Left hindlimb (tissue), 1 donor: ENCODE data around the gene MLF2.
"Not testable (repeated sequence)": the region's sequence is repeated elsewhere in the genome, so short reads cannot be mapped to it uniquely, and the experiment has no call there.

Experiments
- DNase-seq: peaks from one replicate; pipeline ENCODE4 v3.0.0-alpha.2; 2018

Gene MLF2

DNA sequence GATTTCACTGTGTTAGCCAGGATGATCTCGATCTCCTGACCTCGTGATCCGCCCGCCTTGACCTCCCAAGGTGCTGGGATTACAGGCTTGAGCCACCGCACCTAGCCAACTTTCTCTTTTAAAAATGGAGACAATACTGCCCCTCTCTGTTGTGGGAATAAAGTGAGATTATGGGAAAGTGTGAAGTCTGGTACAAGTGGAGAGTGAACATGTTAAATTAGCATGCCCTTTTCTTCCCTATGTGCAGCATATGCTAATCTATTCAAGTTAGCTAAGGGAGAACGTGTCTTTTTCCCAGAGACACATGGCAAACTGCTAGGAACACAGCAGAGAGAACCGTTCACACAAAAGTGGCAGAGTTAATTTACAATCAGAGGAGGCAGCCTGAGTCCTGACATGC lies 27.6 kb downstream of the MLF2 start:
- DNase-seq, result no peak

DNA sequence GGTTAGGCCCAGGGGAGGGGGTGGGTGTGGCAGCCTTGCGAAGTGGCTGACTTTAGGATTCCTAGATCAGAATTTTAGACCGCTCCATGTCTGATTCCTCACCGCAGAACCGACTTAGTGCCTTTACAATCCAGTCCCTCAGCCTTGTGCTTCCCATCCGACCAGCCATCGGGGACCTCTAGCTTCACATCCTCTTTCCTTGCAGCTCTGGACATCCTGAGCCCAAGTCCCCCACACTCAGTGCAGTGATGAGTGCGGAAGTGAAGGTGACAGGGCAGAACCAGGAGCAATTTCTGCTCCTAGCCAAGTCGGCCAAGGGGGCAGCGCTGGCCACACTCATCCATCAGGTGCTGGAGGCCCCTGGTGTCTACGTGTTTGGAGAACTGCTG lies 28.5 kb downstream of the MLF2 start:
- no peak for DNase-seq

DNA sequence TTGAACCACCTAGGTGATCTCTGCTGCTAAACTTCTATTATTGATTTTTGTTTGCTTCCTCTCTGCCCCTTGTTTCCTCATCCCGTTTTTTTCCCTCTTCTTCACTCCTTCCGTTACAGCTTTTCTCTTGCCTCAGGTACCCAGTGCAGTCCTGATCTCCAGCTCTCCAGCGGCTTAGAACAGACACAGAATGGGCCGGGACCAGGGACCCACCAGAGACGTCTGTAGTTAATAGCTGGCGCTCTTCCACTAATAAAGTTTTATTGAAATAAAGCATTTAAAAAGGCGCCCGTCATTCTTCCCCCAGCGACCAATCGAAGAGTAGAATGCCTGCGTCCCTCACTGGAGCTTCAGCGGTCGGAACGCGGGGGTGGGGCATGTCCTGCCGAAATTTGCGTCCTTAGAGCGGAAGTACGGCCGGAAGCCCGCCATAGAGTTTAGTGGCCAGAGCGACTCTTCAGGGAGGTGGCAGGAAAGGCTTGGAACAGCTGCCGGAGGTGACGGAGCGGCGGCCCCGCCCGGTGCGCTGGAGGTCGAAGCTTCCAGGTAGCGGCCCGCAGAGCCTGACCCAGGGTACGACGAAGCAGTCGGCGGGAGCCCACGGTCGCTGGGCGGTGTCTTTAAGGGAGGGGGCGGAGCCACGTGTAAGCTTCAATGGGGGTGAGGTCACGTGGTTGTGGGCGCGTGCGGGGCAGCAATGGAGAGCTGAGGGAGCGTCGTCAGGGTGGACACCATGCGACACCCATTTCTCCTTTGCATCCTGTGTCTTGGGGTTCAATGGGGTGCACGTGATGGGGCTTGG lies 29.1 kb downstream of the MLF2 start, which contains the start of gene COPS7A:
Gene COPS7A, plus strand, starts transcription at position 440 of the 802 bp plus-strand sequence. CDS start 611 bp downstream, outside the sequence.
- DNase-seq, result peak; percentile 98

DNA sequence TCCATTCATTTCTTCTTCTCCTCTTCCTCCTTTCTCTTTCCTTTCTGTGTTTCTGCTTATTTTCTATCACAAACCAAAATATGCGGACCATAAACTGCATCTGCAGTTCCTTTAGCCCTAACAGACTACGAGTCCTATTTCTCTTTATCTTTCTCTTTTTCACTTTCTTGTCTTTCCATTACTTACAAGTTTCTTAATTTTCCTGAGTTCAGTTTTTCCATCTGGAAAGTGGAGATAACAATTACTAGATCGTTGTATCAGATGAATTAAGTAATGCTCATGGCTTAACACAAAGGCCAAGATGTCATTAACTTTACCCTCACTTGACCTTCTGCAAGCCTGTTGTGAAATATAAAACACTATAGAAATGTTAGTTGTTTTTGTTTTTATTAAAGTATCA lies 30.1 kb downstream of the MLF2 start:
- DNase-seq, result no peak

DNA sequence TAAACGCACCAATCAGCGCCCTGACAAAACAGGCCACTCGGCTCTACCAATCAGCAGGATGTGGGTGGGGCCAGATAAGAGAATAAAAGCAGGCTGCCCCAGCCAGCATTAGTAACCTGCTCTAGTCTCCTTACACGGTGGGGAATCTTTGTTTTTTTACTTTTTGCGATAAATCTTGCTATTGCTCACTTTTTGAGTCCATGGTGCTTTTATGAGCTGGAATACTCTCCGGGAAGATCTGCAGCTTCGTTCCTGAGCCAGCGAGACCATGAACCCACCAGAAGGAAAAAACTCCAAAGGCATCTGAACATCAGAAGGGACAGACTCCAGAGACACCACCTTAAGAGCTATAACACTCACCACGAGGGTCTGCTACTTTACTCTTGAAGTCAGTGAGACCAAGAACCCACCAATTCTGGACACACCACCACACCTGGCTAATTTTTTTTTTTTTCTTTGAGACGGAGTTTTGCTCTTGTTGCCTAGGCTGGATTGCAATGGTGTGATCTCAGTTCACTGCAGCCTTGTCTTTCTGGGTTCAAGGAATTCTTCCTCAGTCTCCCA lies 36.0 kb downstream of the MLF2 start:
- no peak for DNase-seq

DNA sequence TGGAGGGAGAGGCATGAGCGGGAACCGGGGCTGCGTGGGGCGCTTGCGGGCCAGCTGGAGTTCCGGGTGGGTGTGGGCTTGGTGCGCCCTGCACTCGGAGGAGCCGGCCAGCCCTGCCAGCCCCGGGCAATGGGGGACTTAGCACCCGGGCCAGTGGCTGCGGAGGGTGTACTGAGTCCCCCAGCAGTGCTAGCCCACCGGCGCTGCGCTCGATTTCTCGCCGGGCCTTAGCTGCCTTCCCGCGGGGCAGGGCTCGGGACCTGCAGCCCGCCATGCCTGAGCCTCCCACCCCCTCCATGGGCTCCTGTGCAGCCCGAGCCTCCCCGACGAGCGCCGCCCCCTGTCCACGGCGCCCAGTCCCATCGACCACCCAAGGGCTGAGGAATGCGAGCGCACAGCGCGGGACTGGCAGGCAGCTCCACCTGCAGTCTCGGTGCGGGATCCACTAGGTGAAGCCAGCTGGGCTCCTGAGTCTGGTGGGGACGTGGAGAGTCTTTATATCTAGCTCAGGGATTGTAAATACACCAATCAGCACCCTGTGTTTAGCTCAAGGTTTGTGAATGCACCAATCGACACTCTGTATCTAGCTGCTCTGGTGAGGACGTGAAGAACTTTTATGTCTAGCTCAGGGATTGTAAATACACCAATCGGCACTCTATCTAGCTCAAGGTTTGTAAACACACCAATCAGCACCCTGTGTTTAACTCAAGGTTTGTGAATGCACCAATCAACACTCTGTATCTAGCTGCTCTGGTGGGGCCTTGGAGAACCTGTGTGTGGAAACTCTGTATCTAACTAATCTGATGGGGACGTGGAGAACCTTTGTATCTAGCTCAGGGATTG lies 36.7 kb downstream of the MLF2 start:
- not testable (repeated sequence) for DNase-seq

DNA sequence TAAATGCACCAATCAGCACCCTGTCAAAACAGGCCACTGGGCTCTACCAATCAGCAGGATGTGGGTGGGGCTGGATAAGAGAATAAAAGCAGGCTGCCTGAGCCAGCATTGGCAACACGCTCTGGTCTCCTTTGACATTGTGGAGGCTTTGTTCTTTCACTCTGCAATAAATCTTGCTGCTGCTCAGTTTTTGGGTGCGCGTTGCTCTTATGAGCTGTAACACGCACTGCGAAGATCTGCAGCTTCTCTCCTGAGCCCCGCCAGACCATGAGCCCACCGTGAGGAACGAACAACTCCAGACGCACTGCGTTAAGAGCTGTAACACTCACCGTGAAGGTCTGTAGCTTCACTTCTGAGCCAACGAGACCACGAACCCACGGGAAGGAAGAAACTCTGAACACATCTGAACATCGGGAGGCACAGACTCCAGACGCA lies 44.0 kb downstream of the MLF2 start:
- no peak for DNase-seq

DNA sequence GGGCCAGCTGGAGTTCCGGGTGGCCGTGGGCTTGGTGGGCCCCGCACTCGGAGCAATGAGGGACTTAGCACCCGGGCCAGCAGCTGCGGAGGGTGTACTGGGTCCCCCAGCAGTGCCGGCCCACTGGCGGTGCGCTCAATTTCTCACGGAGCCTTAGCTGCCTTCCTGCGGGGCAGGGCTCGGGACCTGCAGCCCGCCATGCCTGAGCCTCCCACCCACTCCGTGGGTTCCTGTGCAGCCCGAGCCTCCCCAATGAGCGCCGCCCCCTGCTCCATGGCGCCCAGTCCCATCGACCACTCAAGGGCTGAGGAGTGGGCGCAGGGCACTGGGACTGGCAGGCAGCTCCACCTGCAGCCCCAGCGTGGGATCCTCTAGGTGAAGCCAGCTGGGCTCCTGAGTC lies 44.6 kb downstream of the MLF2 start:
- not testable (repeated sequence) for DNase-seq

DNA sequence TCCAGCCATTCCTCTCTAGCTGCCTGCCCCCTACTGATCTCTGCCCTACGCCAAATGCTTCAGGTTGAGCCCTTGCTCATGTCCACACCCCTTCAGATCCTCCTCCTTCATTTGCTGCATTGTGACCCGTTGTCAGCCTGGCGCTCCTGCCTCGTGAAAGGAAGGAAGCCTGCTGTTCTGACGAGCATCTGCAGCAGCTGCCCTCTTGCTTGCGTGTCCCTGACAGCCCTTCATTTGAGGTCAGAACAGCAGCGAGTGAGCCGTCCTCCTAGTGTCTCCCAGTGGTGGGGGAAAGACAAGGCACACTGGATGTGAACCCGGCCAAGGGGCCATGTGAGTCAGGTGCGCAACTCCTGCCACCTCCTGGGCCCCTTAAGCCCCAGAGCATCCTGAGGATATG lies 49.3 kb downstream of the MLF2 start:
- no peak for DNase-seq

DNA sequence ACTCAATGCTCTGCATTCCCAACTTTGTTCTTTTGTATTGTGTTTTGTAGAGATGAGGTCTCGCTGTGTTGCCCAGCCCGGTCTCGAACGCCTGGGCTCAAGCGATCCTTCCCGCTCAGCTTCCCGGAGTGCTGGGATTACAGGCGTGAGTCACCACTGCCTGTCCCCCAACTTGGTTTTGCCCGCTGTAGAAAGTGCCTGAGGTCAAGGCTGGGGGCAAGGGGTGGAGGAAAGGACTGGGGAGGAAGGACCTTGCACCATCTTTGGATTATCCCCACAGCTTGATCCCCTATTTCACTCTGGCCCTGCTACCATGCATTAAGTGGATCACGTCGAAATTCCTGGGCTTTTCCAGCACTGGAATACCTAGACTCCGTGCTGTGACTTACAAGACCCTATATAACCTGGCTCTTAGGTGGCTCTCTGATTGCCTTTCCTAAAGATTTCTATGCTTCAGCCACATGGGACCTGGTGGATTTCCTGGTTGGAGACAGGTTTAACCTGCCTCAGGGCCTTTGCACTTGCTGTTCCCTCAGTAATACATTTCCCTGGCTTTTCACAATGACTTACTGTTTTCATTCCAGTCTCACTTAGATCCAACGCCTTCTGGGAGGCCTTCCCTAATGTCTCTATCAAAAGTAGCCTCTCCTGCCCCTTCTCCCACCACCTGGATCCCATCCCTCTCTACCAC lies 51.7 kb downstream of the MLF2 start:
- no peak for DNase-seq

DNA sequence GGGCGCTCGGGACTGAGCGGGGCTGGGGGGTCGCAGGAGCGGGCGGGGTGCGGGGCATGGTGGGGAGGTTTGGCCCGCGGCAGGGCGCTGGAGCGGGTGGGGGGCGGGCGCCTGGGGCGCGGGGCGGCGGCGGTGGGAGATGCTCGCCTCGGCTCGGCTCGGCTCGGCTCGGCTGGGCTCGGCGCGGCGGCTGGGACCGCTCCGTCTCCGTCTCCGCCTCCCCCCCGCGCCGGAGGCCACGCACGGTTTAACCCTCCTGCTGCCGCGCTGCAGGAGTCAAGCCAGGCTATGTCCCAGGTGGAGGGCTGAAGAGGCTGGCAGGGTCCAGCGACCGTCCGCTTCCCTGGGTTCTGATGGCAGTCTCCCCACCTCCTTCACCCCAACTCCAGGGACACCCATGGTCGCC lies 52.3 kb downstream of the MLF2 start, which contains the start of gene PIANP:
Gene PIANP, minus strand, starts transcription at position 170 of the 406 bp plus-strand sequence. CDS start 2,754 bp downstream, outside the sequence.
- peak; percentile 82 for DNase-seq

DNA sequence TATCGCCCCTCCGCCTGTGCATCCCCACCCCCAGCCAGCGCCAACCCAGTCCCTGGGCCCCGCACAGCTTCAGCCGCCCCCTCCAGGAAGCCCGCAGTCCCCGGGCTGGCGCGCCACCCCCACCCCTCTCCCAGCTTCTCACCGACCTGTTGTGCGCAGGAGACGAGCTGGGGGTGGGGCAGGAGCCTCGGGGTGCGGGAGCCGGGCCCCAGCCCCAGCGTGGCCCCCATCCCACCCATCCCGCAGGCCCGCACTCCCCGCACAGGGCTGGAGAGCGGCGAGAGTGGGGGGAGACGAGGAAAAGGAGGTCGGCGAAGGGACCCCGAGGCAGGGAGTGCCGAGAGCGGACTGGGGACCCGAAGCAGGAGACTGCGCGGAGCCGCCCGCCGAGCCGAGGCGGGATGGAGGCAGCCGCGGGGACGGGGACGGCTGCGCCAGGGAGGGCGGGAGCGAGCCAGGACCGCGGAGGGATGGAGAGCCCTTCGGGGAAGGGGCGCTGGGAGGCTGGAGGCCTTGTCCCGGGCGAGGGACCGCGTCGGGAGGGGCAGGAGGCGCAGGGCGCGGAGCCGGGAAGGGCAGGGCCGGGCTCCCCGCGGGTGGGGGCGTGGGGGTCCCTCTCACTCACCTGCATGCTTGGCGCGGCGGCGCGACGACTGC lies 52.8 kb downstream of the MLF2 start:
- peak; percentile 51 for DNase-seq

DNA sequence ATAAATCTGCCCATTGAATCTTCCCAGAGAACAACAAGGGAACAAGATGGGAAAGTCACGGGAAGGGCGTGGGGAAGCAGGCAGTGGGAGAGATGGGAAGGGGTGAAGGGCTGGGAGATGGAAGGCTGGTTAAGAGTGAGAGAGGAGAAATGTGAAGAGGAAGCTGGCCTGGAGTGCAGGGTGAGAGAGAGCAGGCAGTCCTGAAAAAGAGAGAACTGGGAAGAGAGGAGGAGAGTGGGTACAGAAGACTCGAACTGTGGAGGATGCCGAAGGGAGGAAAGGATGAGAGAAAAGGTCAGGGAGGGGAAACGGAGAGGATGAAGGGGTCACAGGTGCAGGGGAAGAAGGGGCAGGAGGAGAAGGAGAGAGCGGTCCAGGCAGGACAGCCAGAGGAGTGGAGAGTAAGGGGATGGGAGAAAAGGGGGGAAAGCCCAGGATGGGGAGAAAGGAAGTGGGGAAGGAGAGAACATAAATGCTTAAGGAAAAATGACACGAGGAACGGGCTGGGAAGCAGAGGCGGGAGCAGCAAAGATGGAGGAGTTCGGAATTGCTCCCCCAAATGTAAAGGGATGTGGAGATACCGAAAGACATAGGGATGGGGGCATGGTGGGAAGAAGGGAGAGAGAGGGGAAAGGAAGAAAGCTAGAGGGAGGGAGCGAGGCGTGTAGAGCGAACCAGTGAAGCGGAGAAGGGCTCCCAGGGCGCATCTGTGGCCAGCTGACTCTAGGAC lies 53.5 kb downstream of the MLF2 start:
- DNase-seq, result no peak

DNA sequence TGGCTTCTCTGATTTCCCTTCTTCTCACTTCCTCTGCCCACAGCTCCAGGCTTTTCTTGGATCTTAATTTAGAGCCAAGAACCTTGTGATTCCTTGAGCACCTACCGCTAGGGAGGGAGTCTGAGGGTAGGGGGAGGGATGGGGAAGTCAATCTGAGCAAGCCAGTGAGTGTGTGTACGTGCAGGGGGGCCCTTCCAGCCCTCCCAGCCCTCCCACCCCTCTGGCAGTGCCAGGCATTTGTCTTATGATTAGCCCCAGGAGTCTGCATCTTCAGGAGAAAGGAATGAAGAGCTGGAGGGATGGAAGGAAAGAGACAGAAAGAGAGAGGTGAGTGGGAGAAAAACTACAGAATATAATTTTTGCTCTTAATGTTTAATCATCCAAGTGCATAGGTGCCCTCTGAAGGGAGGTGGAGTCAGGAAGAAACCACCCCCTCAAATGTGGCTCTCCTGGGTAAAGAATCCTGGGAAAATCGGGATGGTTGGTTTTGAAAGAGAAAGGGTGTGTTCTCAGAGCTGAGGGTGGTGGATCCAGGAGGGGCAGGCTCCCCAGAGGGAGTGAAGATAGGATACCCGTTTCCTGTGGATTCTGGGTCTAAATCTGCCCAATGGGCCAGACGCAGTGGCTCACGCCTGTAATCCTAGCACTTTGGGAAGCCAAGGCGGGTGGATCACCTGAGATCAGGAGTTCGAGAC lies 54.4 kb downstream of the MLF2 start:
- DNase-seq, result no peak
